GM23338 (cell line): ENCODE data around the gene RAD21L1.

Experiments used
- CREB1 ChIP-seq: fragments of 250-450 bp; sonication (Bioruptor Pico); IDR thresholded peaks from 2 replicates; pipeline ENCODE4 v1.5.0; 2020; ENCODE audit warnings: low read depth, mild to moderate bottlenecking, moderate library complexity
- CTCF ChIP-seq, 2 experiments: fragments of 200-600 bp in 1 of 2; sonication (generic) in 1 of 2; conservative IDR thresholded peaks; 2 replicates each; pipeline versions ENCODE4 v1.5.1 to v1.6.1; 2016 to 2017; ENCODE audit warnings: antibody characterized with exemption in 2 of 2, low read depth in 2 of 2, mild to moderate bottlenecking in 2 of 2, moderate library complexity in 1 of 2
- ETS1 ChIP-seq: IDR thresholded peaks from 2 replicates; pipeline ENCODE4 v1.6.1; 2016; ENCODE audit warnings: antibody characterized with exemption
- EZH2 ChIP-seq: fragments of 200-600 bp; sonication (generic); IDR thresholded peaks from one replicate; pipeline ENCODE4 v1.8.0; 2017; ENCODE audit warnings: antibody characterized with exemption, mild to moderate bottlenecking, low read depth; ENCODE audit not compliant: unreplicated experiment
- EZH2phosphoT487 ChIP-seq: fragments of 200-600 bp; sonication (generic); IDR thresholded peaks from one replicate; pipeline ENCODE4 v1.8.1; 2018; ENCODE audit warnings: antibody characterized with exemption; ENCODE audit not compliant: unreplicated experiment
- JUNB ChIP-seq: IDR thresholded peaks from one replicate; pipeline ENCODE4 v1.6.1; 2016; ENCODE audit warnings: antibody characterized with exemption; ENCODE audit not compliant: unreplicated experiment
- NANOG ChIP-seq: IDR thresholded peaks from 2 replicates; pipeline ENCODE4 v1.6.1; 2016; ENCODE audit warnings: antibody characterized with exemption, borderline replicate concordance
- POLR2AphosphoS5 ChIP-seq: IDR thresholded peaks from 2 replicates; pipeline ENCODE4 v1.6.1; 2016; ENCODE audit warnings: antibody characterized with exemption, low read depth
- REST ChIP-seq: IDR thresholded peaks from one replicate; pipeline ENCODE4 v1.6.1; 2018; ENCODE audit warnings: antibody characterized with exemption; ENCODE audit not compliant: unreplicated experiment
- STAT1 ChIP-seq: IDR thresholded peaks from one replicate; pipeline ENCODE4 v1.6.1; 2016; ENCODE audit warnings: antibody characterized with exemption; ENCODE audit not compliant: unreplicated experiment
- ZNF114 ChIP-seq: fragments of 250-450 bp; sonication (Bioruptor Pico); IDR thresholded peaks from 2 replicates; pipeline ENCODE4 v1.5.0; 2020; ENCODE audit warnings: mild to moderate bottlenecking, moderate library complexity
- ZNF331 ChIP-seq: fragments of 250-450 bp; sonication (Bioruptor Pico); IDR thresholded peaks from 2 replicates; pipeline ENCODE4 v1.5.0; 2020; ENCODE audit warnings: low read depth, mild to moderate bottlenecking, moderate library complexity
- ZNF462 ChIP-seq: fragments of 250-450 bp; sonication (Bioruptor Pico); IDR thresholded peaks from 2 replicates; pipeline ENCODE4 v1.5.0; 2020; ENCODE audit warnings: mild to moderate bottlenecking, moderate library complexity

- no peak for TF ChIP-seq CTCF (conservative IDR thresholded peaks at IDR 0.05; ENCODE audit: low read depth in 2 of 2)
- TF ChIP-seq JUNB, result no peak
- TF ChIP-seq POLR2AphosphoS5, result no peak
- TF ChIP-seq EZH2, result no peak
- no peak for TF ChIP-seq REST
- TF ChIP-seq ZNF331 (CRISPR knock-in tag), result no peak
- no peak for TF ChIP-seq CREB1
- no peak for TF ChIP-seq ZNF462
- TF ChIP-seq EZH2phosphoT487, result no peak
- TF ChIP-seq NANOG, result no peak
- no peak for TF ChIP-seq STAT1
- no peak for TF ChIP-seq ETS1
- no peak for TF ChIP-seq ZNF114
These were observed 48.9 kb downstream of the RAD21L1 start for GRCh38 chr20:1274485-1275311.
